Astrocyte of the spinal cord (primary cell): Measurements from ENCODE around the gene PPP1R14D.

Experiments
- DNase-seq: peaks from one replicate; pipeline ENCODE4 v3.0.0; 2011; ENCODE audit warnings: low read depth, low spot score
- H3K4me3 ChIP-seq: 2 replicates; pipeline ENCODE4 v1.5.1; 2011; ENCODE audit warnings: low read depth, mild to moderate bottlenecking, low read length, moderate library complexity
- CTCF ChIP-seq: IDR thresholded peaks from 2 replicates; pipeline ENCODE4 v1.5.1; 2012; ENCODE audit warnings: low read depth, mild to moderate bottlenecking, low read length, inconsistent platforms
- in situ Hi-C: cut with HindIII; loops from 2 replicates; pipeline ENCODE4 v1.10.0; 2017; ENCODE audit warnings: low sequenced_read_pairs

Gene PPP1R14D

GRCh38 chr15:40844696-40845030 lies 16.2 kb upstream of the PPP1R14D start:
- no peak for TF ChIP-seq CTCF
- DNase-seq: no peak
- in situ Hi-C loops: no loop called here
- peak overlapping the region; percentile 27 for H3K4me3 ChIP-seq

GRCh38 chr15:40843885-40844695 lies 15.6 kb upstream of the PPP1R14D start, which contains the start of gene SPINT1:
Gene SPINT1, plus strand, starts transcription at chr15:40844048. Its CDS starts 507 bp downstream, at chr15:40844555.
- no peak for DNase-seq
- in situ Hi-C loops: no loop called here
- no peak for TF ChIP-seq CTCF
- H3K4me3 ChIP-seq: peak within 1 kb of the TSS; percentile 34

- DNase-seq: no peak
- no peak overlapping the region for H3K4me3 ChIP-seq
- in situ Hi-C loops: no loop called here
- TF ChIP-seq CTCF: no peak
Measured at GRCh38 chr15:40843261-40843884, 14.9 kb upstream of the PPP1R14D start.

GRCh38 chr15:40841741-40842140 lies 13.2 kb upstream of the PPP1R14D start:
- no peak overlapping the region for H3K4me3 ChIP-seq
- no peak for DNase-seq
- in situ Hi-C loops: no loop called here
- TF ChIP-seq CTCF: no peak

- in situ Hi-C loops: no loop called here
- DNase-seq: no peak
- TF ChIP-seq CTCF: no peak
- H3K4me3 ChIP-seq: no peak overlapping the region
Measured at GRCh38 chr15:40838756-40839155, 10.2 kb upstream of the PPP1R14D start.

- in situ Hi-C loops: no loop called here
- no peak overlapping the region for H3K4me3 ChIP-seq
- no peak for DNase-seq
- TF ChIP-seq CTCF: no peak
Measured at GRCh38 chr15:40836020-40836419, 7.5 kb upstream of the PPP1R14D start.
